HG02642 (cell line): ENCODE measurements around the gene PPM1H.
"Not testable (repeated sequence)": the region's sequence is repeated elsewhere in the genome, so short reads cannot be mapped to it uniquely, and the experiment has no call there.

ENCODE experiments used
- ATAC-seq: cut with Tn5 transposase; IDR thresholded peaks from one replicate; pipeline ENCODE4 v1.9.1; 2021; ENCODE audit warnings: mild to moderate bottlenecking; ENCODE audit not compliant: unreplicated experiment, poor library complexity

PPM1H gene

GRCh38 chr12:62664951-62665350 is 270.0 kb downstream of the PPM1H start:
- not testable (repeated sequence) for ATAC-seq

- ATAC-seq: no peak
These were observed 274.2 kb downstream of the PPM1H start for GRCh38 chr12:62660756-62661155.

DNA sequence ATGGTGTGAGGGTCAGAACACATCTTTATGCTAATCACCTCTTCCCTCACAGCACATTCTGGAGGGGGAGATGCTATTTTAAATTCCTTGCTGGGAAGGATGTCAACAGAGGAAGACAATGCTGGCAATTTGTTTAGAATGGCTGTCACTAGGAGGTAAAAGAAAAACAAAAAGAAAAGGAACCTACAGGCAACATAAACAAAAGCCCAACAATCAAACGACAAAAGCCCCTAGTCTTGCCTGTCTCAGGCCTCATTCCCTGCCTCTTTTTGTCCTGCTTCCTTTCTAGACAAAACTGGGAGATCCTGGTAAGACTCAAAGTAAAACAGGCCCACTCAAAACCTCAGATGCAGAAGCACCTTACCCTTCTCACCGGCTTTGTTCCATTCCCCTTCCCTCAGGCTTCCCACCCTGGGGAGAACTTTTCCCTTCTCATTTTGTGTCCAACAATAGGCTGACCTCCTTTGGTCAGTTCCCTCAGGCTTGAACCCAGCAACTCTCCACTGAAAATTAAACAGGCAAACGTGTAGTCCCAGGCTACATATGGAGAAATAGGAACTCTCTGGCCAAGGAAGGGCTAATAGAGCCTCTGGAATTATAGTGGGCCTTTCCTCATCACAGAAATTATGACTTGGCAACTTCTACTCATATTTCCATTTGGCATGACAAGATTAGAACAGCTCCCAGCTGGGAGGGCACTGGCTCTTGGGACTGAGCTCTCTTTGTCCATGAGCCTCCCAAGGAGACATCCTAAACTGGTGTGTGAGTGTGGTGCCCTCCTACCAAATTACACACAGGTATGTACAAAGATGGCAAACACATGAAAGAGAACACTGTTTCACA is 275.3 kb downstream of the PPM1H start:
- no peak for ATAC-seq

DNA sequence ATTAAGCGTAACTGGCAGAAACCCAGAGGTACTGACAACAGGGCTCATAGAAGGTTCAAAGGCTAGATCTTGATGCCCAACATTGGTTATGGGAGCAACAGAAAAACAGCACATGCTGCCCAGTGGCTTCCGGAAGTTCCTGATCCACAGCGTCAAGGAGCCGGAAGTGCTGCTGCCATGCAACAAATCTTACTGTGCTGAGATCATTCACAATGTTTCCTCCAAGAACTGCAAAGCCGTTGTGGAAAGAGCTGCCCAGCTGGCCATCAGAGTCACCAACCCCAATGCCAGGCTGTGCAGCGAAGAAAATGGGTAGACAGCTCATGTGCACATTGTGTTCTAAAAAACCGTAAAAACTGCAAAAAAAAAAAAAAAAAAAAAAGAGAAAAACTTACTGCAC is 276.0 kb downstream of the PPM1H start:
- ATAC-seq: no peak

GRCh38 chr12:62657363-62657632 is 277.7 kb downstream of the PPM1H start:
- no peak for ATAC-seq

GRCh38 chr12:62656591-62657362 is 278.2 kb downstream of the PPM1H start:
- no peak for ATAC-seq

- no peak for ATAC-seq
These were observed 279.2 kb downstream of the PPM1H start for GRCh38 chr12:62655666-62656151.

- no peak for ATAC-seq
These were observed 280.4 kb downstream of the PPM1H start for GRCh38 chr12:62654326-62655241.

DNA sequence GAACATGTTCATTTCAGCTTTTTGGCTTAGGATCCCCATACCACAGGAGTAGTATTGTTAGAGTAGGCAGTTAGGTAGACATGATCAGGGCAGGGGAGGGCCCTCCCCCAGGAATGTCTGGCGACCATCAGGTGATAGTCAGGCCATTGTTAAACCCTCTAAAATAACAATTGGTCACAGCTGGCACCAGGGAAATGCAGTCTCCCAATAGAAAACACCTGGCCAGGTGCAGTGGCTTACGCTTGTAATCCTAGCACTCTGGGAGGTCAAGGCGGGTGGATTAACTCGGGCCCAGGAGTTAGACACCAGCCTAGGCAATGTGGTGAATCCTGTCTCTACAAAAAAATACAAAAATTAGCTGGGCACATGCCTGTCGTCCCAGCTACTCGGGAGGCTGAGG is 281.2 kb downstream of the PPM1H start:
- ATAC-seq: no peak

GRCh38 chr12:62653304-62653703 is 281.6 kb downstream of the PPM1H start:
- ATAC-seq: no peak

DNA sequence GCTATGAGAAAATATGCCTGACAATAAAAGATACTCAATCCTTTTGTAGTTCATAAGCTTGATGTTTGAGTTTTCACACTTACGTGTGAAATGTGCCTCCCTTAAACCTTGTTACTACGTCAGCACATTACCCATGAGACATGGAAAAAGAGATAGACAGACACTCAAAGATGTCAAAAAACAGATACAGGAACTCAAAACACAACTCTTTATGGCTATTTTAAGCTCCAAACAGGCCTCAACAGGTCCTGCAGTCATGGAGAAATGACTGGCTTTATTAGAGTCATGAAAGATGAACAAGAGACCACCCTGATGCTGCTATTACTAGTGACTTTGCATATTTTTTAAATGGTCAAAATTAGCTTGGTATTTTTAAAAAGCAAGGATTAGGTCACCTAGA is 283.8 kb downstream of the PPM1H start:
- no peak for ATAC-seq

- ATAC-seq: no peak
These were observed 285.4 kb downstream of the PPM1H start for GRCh38 chr12:62649412-62650138.

- ATAC-seq: no peak
These were observed 287.4 kb downstream of the PPM1H start for GRCh38 chr12:62647586-62647985.

DNA sequence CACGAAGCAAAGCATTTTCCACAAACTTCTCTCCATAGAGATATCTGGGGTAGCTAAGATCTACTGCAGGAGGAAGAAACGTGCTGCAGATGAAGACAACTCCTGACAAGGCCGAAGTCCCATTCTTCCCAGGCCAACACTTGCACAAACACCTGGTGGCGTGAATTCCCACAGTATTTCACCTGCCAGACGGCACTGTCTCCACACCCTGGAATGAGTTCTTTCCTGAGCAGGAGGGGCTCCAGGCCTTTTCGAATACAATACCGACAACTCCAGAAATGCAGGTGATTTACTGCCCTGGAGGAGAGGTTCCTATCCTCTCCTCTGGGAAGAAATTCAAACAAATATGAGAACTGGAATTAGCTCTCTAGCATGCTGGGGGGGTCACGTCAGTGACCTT is 288.4 kb downstream of the PPM1H start:
- no peak for ATAC-seq

GRCh38 chr12:62643486-62643885 is 291.5 kb downstream of the PPM1H start:
- no peak for ATAC-seq

GRCh38 chr12:62642486-62642885 is 292.5 kb downstream of the PPM1H start:
- ATAC-seq: no peak

DNA sequence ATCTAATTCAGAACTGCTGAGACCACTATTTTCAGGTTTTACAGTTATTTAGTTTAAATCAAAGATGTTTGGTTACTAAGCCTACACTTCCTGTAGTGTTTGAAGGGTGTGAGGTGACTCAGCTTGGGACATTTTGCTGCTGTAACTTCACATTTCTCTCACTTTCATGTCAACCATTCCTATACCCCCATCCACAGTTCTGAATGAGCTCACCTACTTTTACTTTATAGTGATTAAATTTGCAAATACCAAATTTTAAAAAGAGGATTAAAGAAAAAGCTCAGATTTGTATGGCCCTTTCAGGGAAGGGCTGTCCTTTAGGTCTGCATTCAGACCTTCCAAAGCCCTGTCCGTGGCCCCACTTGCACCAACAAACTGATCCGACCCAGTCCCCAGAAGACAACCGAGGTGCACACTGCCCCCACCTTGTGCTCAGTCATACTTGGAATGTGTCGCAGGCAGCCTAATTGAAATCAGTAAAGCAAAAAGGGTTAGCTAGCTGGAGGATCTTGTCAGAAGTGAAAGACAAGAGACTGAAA is 294.0 kb downstream of the PPM1H start:
- ATAC-seq: peak; percentile 89

DNA sequence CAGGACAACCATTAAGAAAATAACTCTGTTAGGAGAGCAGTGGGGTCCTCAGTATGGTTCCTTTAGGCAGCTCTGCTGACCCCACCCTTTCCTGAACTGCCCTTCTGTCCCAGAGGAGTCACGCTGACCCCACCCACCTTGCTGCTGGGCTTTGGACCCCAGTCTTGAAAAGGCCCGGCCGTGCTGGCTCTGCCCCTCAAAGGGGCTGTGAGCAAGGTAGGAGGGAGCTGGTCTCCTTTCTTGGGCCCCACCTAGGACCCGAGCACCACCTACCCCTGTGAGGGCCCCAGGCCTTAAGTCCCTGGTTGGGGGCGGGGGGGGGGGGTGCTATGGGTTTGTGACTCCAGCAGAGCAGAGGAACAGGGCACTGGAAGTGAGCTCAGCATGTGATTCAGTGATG is 297.3 kb downstream of the PPM1H start:
- ATAC-seq: no peak

DNA sequence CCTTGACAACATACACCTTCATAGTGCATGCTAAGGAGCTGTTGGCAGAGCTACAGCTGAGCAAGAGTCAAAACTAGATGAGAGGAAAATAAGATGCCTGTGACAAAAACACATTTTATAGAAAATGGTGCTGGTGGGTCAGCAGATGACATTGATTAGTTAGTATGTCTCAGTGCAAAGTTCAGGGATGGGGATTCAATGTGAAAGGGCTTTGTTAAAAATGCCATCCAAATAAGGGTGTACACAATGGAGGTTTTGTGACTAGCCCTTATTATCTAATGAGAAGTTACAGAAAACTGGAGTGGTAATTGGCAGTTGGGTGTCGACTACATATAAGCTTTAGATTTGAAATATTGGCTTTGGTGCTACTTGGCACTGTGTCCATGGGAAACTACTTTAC is 299.3 kb downstream of the PPM1H start:
- no peak for ATAC-seq

- peak; percentile 54 for ATAC-seq
These were observed 302.5 kb downstream of the PPM1H start for GRCh38 chr12:62632411-62632918.
